Measurements from ENCODE around the gene ERMP1. TPM values are rescaled to one million over a fixed set of nuclear protein-coding genes. Genes with fewer than 3 reads are reported as not detected.

ERMP1 gene
- total and polyA plus RNA-seq, 2 of the 8 experiments (the other 6 are each of a cell fraction or from before 2014, with no cell fraction given) = 12.8 to 16.7 TPM

GRCh38 chr9:5876711-5877110 is 43.8 kb upstream of the ERMP1 start:
- Histone ChIP-seq H2AFZ (ENCODE audit: low read length) (no peak overlapping the region; the same call in 1 of the 2 replicates), H2BK120ac (replicated peaks; ENCODE audit: low read depth, low read length) (no peak overlapping the region), H3K4me2 (ENCODE audit: insufficient read depth in 1 of 2, low read depth in 2 of 2, low read length in 2 of 2) (no peak overlapping the region), H3K56ac (replicated peaks; ENCODE audit: insufficient read length, low read depth, low read length) (no peak overlapping the region), H3K4ac (replicated peaks; ENCODE audit: insufficient read length, low read depth, low read length) (no peak overlapping the region), H3K9ac (replicated peaks in 1 of 4; ENCODE audit: extremely low read depth in 1 of 4, low read depth in 3 of 4, low read length in 3 of 4) (no peak overlapping the region), H4K8ac (ENCODE audit: extremely low read depth, insufficient read depth, low read length) (no peak overlapping the region), H2AK5ac (ENCODE audit: low read depth, low read length) (no peak overlapping the region), H3K23ac (ENCODE audit: insufficient read length) (no peak overlapping the region), H3K27me3 (replicated peaks in 1 of 4; ENCODE audit: control insufficient read depth in 3 of 4, extremely low read depth in 1 of 4, insufficient read depth in 3 of 4, low read length in 3 of 4) (no peaks in the 10 kb centered on the region), H2BK5ac (ENCODE audit: low read depth, low read length) (no peak overlapping the region), H3K4me3 (ENCODE audit: extremely low read depth in 1 of 4, insufficient read depth in 2 of 4, low read depth in 3 of 4, low read length in 4 of 4) (no peak overlapping the region), H4K20me1 (replicated peaks in 1 of 2; ENCODE audit: control insufficient read depth in 1 of 2, insufficient read depth in 2 of 2, low read length in 2 of 2) (no peaks in the 10 kb centered on the region), H3K23me2 (ENCODE audit: low read depth, low read length) (no peaks in the 10 kb centered on the region), H3K27ac (ENCODE audit: low read depth, low read length) (no peak overlapping the region), H4K5ac (ENCODE audit: insufficient read length, low read depth, low read length) (no peak overlapping the region), H3K36me3 (ENCODE audit: control insufficient read depth in 2 of 4, insufficient read depth in 4 of 4, low read length in 3 of 4) (no peaks in the 10 kb centered on the region), H2BK20ac (ENCODE audit: low read length) (no peak overlapping the region), H3K18ac (ENCODE audit: extremely low read depth, low read length) (no peak overlapping the region), H4K91ac (replicated peaks; ENCODE audit: insufficient read length, low read length) (no peak overlapping the region), H3K4me1 (replicated peaks in 1 of 4; ENCODE audit: control insufficient read depth in 3 of 4, insufficient read depth in 4 of 4, low read length in 3 of 4) (0 out of 7 replicates have a peak, but pooled peaks cover 0 to 3% (median 1%) of the 10 kb centered on the region in 4 experiments), H2BK15ac (ENCODE audit: low read length) (no peak overlapping the region), H3K79me2 (ENCODE audit: control insufficient read depth in 1 of 2, insufficient read depth in 2 of 2, low read length in 2 of 2) (no peaks in the 10 kb centered on the region), H2BK12ac (ENCODE audit: low read depth, low read length) (no peak overlapping the region), H3K79me1 (ENCODE audit: low read depth, low read length) (no peaks in the 10 kb centered on the region), H3K9me3 (ENCODE audit: insufficient read depth in 2 of 2, low read depth in 1 of 2, low read length in 1 of 2) (no peaks in the 10 kb centered on the region), H3K14ac (ENCODE audit: insufficient read length) (no peak overlapping the region)
- FAIRE-seq = no peak
- CTCF ChIA-PET (ENCODE audit: partially characterized antibody) = interaction anchor here (0.6 to 2.5 kb wide), 8 partner anchors 10 to 403 kb away, joined by 3 to 15 read pairs (median 3); no protein-coding TSS in a partner anchor
- POLR2A ChIA-PET (ENCODE audit: partially characterized antibody) = interaction anchor here (1.5 kb wide), 1 partner anchor 10 kb away, joined by 3 read pairs; no protein-coding TSS in a partner anchor
- no peak for TF ChIP-seq TAF7 (optimal IDR thresholded peaks at IDR 0.05; ENCODE audit: borderline replicate concordance, low read depth, low read length)
- peak; percentile 65; the same call in 1 of the 2 replicates for TF ChIP-seq BACH1 (IDR thresholded peaks at IDR 0.05; ENCODE audit: low read length)
- TF ChIP-seq YY1 (IDR thresholded peaks at IDR 0.05; ENCODE audit: low read depth, low read length) = no peak
- no peak for TF ChIP-seq SAP30 (IDR thresholded peaks at IDR 0.05; ENCODE audit: insufficient read depth, insufficient replicate concordance, low read length)
- no peak for TF ChIP-seq SRF (IDR thresholded peaks at IDR 0.05; ENCODE audit: low read depth, low read length)
- TF ChIP-seq, protein P1, sequence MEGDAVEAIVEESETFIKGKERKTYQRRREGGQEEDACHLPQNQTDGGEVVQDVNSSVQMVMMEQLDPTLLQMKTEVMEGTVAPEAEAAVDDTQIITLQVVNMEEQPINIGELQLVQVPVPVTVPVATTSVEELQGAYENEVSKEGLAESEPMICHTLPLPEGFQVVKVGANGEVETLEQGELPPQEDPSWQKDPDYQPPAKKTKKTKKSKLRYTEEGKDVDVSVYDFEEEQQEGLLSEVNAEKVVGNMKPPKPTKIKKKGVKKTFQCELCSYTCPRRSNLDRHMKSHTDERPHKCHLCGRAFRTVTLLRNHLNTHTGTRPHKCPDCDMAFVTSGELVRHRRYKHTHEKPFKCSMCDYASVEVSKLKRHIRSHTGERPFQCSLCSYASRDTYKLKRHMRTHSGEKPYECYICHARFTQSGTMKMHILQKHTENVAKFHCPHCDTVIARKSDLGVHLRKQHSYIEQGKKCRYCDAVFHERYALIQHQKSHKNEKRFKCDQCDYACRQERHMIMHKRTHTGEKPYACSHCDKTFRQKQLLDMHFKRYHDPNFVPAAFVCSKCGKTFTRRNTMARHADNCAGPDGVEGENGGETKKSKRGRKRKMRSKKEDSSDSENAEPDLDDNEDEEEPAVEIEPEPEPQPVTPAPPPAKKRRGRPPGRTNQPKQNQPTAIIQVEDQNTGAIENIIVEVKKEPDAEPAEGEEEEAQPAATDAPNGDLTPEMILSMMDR (IDR thresholded peaks at IDR 0.05; ENCODE audit: control extremely low read depth in 1 of 3, insufficient read depth in 1 of 3, low read depth in 1 of 3, low read length in 3 of 3) = peak in 2 of 3 experiments; percentile 16 to 35; a peak in 2 of 4 replicates
- TF ChIP-seq MAFK (IDR thresholded peaks at IDR 0.05; ENCODE audit: low read depth, low read length) = peak; percentile 18; the same call in 1 of the 2 replicates
- 78% methylated on average over 7 of the region's 7 CpGs; no CpG with 5 or more reads in 1 of the 2 experiments for WGBS, 2 experiments (ENCODE audit: extremely low coverage in 1 of 2, insufficient coverage in 1 of 2, insufficient read length in 1 of 2, insufficient replicate concordance in 2 of 2, low coverage in 1 of 2, low lambda C conversion rate in 2 of 2, missing lambda C conversion rate in 1 of 2)
- DNase-seq (ENCODE audit: low read depth in 1 of 2, low spot score in 2 of 2) = peak in 1 of 2 experiments; percentile 52

Measured in H1 (cell line).